HG02678 (cell line): ENCODE results near the gene CRYGA.

Source experiments
- ATAC-seq: cut with Tn5 transposase; IDR thresholded peaks from one replicate; pipeline ENCODE4 v1.9.1; 2021; ENCODE audit warnings: mild to moderate bottlenecking, moderate library complexity; ENCODE audit not compliant: unreplicated experiment

Gene CRYGA, protein sequence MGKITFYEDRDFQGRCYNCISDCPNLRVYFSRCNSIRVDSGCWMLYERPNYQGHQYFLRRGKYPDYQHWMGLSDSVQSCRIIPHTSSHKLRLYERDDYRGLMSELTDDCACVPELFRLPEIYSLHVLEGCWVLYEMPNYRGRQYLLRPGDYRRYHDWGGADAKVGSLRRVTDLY

DNA sequence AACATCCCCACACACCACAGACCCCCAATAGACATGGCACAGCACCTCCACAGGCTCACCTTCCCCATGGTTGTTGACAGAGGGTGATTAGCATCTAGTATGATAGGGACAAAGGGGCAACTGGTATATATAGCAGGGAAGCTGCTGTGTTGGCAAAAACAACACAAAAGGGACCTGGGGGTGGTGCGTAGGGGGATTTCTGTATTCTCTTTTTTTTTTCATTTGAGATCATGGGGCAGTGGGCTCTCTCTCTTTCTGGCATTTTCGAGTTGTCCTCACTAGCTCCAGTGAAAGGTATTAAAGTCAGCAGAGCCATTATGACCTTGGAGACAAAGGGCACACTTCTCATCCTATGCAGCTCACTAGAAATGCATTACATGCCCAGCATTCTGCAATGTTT, at the start of gene CRYGA:
CRYGA (minus strand) TSS at position 101 of the 400 bp plus-strand sequence; CDS start at position 68, 33 bp downstream.
- no peak for ATAC-seq

DNA sequence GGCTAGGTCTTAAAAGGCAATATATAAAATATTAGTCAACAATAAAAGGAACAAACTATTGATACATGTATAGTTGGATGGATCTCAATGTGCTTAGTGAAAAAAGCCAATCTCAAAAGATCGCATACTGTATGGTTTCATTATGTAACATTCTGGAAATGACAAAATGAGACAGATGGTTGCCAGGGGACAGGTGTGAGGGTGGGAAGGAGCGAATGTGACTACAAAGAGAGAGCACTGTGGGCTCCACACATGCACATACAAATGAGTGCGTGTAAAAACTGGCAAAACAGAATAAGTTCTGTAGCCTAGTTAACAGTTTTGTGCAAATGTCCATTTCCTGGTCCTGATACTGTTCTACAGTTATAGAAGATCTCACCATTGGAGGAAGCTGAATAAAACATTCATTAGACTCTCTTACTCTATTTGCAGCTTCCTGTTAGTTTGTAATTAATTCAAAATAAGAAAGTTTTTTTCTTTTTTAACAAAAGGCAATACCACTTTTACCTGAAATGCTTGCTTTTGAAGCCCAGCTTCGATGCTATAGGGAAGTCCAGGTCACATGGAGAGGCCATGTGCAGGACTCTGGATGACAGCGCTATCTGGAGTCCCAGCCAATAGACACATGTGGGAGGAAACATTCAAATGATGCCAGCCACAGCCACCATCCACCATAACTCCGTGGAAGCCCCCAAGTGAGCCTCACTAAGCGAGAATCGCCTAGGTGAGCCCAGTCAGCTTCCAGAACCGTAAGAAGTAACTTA, 47.5 kb upstream of the CRYGA start:
- no peak for ATAC-seq

DNA sequence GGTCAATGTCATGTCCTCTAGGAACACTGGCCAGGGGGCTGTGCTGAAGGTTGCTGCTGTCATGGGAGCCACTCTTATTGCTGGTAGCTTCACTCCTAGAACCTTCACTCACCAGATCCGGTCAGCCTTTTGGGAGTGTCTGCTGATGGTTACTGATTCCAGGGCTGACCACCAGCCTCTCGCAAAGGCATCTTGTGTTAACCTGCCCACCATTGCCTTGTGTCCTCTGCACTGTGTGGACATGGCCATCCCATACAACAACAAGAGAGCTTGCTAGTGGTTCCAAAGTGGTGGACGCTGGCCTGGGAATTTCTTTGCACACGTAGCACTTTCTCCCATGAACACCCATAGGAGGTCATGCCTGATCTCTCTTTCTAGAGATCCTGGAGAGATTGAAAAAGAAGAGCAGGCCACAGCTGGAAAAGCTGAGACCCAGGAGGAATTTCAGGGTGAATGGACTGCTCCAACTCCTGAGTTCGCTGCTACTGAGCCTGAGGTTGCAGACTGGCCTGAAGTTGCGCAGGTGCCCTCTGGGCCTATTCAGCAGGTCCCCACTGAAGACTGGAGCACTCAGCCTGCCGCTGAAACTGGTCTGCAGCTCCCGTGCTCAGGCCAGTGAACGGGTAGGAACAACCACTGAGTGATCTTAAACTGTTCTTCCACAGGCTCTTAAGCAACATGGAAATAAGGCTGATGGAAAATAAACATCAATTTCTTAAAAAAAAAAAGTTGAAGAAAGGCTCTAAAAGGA, 45.1 kb upstream of the CRYGA start:
- no peak for ATAC-seq

DNA sequence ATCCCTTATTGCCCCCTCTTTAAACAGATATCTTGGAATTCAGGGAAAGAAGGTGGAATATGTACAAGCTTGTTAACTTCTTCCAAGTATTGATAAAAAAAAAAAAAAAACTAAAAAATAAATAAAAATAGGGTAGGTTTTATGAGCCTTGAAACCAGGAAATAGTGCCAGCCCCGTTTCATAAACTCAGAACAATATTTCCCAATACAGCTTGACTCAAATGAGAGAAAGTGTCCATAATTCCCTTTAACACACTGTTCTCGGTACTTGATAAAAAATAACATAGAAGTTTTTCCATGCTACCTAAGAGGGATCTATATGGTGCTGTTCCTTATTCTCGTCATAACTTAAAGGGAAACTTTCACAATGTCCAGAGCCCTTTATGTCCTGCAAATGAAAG, 44.4 kb upstream of the CRYGA start:
- no peak for ATAC-seq

DNA sequence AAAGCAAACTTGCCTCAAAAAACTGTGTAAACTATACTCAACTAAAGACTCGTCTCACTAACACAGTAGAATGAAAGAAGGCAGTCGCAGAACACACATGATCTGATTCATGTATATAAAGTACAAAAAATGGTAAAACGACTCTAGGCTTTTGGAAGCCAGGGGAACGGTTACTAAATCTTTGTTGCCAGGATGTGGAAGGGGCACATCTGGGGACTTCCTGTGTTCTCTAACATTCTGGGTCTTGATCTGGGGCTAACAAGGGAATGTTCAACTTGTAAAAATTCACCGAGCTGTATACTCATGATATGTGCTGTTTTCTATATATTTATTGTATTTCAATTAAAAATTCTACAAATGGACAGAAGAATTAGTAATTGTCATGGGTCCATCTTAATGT, 40.8 kb upstream of the CRYGA start:
- ATAC-seq = no peak

DNA sequence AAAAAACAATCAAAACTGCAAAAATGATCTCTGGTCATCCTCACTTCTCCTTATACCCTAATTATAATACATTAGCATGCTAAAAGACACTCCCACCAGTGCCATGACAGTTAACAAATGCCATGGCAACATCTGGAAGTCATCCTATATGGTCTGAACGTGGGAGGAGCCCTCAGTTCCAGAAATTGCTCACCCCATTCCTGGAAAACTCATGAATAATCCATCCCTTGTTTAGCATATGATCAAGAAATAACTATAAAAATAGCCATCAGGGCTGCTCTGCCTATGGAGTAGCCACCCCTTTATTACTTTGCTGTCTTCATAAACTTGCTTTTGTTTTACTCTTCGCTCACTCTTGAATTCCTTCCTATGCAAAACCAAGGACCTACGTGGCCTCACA, 32.1 kb upstream of the CRYGA start:
- no peak for ATAC-seq

DNA sequence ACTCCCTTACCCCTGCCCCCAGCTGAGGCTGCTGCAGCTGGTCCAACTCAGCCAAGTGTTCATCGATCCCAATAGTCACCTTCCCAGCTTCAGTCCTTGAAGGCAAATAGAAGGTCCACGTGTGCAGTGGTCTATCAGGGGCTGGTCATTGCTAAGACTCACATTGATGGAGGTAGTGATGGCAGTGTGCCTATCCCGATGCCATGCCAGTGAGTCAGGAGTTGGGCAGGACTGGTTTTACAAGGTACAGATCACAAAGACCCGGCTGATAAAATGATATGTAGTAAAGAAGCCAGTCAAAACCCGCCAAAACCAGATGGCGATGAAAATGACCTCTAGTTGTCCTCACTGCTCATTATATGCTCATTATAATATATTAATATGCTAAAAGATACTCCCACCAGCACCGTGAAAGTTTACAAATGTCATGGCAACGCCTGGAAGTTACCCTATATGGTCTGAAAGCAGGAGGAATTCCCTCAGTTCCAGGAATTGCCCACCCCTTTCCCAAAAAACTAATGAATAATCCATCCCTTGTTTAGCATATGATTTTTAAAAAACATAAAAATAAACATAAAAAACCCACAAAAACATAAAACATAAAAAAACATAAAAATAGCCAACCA, 29.3 kb upstream of the CRYGA start:
- no peak for ATAC-seq

DNA sequence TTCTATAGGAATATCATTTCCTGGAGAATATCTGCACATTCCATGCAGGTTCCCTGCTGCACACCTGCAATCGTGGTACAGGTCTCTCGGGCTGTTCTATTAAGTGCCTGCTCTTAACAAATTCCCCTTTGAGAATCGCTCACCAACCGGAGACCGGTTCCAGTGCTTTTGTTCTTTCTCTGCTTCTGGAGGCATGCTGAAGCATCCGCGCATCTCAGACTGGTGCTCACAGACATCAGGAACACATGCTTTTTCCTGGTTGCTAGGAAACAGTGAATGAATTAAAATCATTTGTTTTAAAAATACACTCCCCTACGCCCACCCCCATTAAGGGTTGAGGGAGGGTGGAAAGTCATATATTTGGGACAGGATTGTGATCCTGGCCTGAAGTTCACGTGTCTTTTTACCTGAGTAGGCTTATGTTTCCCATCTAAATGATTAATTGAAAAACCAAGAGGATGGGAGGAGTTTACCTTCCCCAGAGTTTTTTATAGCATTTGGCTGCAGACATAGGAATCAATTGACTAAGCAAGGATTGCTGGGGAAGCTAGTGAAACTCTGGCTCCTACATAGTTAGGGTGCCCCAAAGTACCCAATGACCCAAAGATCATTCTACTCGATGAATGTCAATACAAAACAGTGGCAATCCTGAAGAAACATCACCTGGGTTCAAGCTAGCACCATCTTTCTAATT, 26.6 kb upstream of the CRYGA start, which contains the start of gene C2orf80:
C2orf80 (minus strand) TSS at position 221 of the 694 bp plus-strand sequence. CDS start 3,044 bp downstream, outside the sequence.
- ATAC-seq = no peak

DNA sequence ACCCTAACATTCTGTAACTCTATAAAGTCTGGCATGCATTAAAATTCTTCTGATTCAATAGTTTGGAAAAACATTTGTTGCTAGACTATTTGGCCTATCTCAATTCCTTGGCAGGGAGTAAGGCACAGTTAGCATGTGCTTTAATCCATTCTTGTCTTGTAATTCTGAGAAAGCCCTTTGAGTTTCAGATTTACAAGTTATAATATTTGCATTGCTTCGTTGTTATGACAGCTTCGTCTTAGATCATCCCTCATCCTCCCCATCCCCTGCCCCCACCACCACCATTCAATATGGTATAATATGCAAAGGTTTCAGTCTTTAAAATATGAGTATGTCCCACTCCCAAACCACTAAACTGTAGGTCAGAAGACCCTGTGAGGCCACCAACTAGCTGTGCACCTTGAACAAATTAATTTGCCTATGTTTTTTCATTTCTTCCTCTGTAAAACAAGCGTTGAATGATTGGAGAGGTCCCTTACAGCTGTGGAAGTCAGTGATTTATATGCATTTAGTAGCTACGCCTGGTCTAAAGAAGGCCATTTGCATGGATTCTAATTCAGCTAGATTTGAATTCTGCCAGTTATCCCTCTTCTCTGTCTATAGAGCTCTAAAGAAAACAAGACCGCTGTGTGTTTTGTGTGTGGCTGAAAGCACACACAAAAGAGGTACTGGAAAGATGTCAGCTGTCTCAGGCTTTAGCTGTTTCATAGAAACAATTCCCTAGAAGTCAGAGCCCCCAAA, 25.9 kb upstream of the CRYGA start:
- no peak for ATAC-seq

DNA sequence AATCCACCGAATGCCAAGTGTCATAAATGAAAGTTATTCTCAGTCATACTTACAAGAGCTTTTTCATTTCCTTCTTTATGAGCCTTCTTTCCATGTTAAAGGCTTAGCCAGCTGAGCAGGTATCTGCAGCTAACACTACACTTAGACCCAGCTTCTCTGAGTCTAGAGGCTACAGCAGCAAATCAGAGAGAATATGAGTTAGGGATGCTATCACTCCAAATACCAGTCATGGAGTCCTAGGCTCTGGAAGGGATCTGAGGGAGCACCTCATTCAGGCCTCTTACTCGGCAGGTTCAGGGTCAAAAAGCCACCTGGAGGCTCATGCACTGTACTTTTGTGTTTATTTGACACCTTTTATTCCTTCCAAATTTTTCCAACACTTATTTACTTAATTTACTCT, 23.5 kb upstream of the CRYGA start:
- ATAC-seq = no peak

DNA sequence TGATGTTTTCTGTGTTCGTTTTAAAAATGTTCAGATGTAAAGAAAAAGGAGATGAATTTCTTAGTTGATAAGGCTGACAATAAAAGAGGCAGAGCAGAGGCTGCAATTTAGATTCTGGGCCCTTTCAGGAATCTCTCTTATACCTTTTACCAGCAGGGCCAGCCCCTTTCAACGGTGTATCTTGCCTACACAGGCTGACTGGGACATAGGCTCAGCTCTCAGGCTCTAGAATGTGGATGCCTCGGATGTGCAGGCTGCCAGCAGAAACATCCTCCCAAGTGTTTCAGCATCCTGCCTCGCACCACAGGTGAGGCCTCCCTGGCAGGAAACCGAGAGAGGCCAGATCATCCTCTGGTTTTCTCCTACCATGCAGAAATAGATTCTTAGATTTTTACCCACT, 23.1 kb upstream of the CRYGA start:
- ATAC-seq = no peak

DNA sequence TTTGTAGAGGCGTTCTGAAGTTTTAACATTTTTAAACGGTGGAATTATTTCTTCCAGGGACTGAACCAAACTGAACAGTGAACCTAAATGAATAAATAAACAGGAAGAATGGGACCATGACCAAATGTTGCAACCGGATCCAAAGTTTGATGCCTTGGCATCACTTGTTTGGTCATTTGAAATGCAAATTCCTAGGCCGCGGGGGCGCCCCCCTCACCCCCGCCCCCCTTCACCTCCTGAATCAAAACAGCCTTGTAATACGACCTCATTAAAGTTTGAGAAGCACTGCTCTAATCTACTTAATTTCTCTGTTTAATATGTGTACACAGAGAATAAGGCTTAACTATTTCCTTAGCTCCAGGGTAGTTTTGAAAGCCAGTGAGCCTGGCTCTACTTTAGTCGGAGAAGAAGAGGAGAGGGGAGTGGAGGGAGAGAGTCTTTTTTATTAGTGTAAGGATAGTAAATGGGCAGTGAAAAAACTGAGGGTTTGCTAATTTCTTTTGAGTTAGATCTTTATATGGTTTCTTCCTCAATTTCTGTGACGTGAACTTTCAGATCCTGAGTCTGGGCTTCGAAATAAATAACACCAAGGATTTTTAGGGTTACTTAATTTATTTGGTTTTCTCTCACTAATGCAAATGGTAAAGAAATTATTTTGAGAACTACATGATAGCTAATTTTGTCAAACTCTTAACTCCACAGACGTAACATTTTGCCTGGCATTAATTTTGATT, 20.8 kb upstream of the CRYGA start:
- no peak for ATAC-seq

DNA sequence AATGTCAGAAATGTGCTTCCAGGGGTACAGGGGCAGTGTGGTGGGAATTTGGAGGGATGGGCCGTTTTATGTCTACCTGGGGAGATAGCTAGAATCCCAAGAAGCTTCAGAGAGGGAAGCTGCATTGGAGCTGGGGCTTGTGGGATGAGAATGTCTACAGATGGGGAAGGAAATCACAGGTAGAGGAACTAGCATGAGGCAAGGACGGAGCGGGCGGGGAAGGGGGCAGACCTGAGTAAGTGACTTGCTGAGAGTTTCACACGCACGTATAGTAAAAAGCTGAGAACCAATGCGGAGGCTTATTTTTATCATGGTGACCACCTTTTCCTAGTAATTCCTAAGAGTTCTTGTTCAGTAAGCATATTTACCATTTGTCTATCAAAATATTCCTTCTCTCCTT, 20.1 kb upstream of the CRYGA start:
- ATAC-seq = no peak

DNA sequence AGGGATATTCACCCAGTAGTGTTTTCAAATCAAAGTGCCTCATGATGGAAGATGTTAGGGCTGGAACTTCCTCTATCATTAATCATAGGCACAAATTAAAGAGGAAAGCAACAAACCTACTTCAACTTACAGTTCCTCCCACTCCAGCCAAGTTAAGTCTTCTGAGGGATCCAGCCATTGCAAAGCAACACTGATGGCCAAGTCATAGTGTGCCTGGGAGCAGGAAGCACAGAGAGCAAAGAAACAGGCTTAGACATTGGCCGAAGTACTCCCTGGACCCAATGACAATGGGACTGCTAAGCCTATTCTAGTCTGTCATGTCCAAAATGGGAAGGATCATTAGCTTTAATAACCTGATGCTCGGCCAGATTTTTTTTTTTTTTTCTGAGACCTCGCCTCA, 19.4 kb upstream of the CRYGA start:
- ATAC-seq = no peak

DNA sequence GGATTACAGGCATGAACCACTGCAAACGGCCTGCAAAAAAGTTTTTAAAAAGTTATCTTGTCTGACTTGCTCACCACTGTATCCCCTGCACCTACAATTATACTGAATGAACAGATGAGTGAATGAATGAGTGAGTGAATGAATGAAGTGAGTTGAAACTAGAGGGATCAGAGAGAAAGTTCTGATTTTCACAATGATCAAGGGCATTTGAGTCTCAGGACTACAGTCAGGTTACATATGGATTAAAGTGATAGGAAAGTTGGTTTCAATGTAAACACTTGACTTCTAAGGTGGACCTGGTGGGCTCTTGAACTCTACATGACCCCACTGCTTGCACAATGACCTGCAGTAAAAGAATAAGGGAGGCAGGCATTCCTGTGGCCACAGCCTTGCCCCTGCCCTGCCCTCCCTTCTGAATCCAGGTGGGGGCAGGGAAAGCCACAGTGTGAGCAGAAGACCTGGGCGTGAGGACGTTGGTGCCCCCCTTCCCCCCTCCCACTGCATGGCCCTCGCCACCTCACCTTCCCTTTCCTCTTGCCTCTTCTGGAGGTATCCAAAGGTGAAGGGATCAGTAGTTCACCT, 15.7 kb upstream of the CRYGA start:
- no peak for ATAC-seq

DNA sequence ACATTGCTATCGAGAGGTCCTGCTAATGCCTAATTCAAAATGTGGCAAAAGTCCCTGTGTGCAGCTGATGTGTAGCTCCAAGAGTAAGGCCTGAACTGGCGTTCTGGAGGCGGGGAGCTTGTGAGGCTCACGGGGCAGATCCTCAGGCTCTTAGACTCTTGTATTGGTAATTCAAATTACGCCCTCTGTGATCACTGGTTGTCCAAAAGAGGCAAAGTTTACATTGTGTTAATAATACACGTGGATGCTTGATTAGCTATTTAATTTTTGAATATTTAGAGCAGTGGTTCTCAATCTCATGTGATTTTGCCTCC, 12.4 kb upstream of the CRYGA start:
- no peak for ATAC-seq

DNA sequence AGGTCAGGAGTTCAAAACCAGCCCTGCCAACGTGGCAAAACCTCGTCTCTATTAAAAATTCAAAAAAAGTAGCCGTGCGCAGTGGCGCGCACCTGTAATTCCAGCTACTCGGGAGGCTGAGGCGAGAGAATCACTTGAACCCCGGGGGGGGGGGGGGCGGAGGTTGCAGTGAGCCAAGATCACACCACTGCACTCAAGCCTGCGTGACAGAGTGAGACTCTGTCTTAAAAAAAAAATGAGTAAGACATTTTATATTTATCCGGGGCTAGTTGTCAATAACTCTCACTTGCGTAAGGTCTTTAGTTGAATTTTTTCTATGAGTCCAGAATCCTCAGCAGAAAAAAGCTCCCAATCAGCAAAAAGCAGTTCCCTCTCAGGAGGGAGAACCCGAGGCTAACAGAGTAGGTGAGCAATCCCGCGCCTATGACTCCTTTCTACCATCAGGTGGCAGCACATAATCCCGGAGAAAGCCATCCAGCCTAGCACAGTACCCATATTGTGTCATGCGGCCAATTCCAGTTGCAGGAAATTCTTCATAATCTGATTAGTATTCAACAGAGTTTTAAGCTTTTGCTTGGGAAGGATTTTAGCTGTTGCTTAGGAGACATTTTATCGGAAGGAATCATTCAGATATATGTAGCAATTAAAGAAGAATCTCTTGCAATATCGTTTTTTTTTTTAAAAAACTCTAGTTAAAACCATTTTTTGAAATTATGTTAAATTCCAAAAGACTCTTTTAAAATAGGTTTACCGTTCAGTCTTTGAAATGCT, 11.9 kb upstream of the CRYGA start:
- peak; percentile 99 for ATAC-seq

DNA sequence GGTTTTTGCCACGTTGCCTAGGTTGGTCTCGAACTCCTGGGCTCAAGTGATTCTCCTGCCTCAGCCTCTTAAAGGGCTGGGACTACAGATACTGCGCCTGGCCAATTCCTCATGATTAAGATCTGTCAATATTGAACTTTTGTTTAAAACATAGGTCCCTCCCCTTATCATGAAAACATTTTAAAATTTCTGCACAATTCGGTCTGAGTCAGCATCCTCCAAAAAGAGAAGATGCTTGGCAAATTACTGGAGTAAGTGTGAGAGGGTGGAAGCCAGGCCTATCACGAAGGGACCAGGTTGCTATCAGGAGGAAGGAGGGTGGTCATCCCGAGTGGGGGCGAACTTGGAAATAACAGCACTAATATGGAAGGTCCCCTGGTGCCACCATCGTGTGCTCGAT, 10.8 kb upstream of the CRYGA start:
- no peak for ATAC-seq

DNA sequence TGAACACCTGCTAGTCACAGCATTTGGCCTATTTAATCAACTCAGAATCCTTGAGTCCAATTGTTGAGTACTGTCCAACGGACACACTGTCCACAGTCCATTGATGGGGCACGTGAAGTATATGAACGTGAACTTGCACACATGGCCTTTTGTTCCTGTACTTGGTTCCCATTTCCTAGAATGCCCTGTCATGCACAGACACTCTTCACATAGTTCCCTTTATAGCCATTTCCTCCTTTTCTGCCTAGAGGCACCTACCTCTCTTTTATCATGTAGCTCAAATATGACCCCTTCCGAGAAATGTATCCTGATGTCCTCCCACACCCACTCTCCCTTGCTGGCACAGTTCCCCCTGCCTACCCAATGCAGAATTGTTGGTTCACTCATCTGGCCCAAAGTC, 8.7 kb upstream of the CRYGA start:
- no peak for ATAC-seq
